Measurements from ENCODE around the gene JMJD4.

JMJD4 gene

GRCh38 chr1:227734856-227735538 lies at the start of gene JMJD4, which contains the start of gene SNAP47:
Gene JMJD4 (minus strand): TSS chr1:227735302. CDS start chr1:227735273, 29 bp downstream.
Gene SNAP47 (plus strand): TSS chr1:227735435. CDS start chr1:227747737, 12,302 bp downstream.
- peak; percentile 75 to 81 for DNase-seq

GRCh38 chr1:227782226-227782625 lies 47.1 kb upstream of the JMJD4 start:
- DNase-seq = no peak

GRCh38 chr1:227781314-227781930 lies 46.3 kb upstream of the JMJD4 start:
- no peak for DNase-seq

- DNase-seq = no peak
Measured at GRCh38 chr1:227780101-227781044, 45.3 kb upstream of the JMJD4 start.

- DNase-seq = no peak
Measured at GRCh38 chr1:227779685-227780084, 44.6 kb upstream of the JMJD4 start.

- DNase-seq = no peak
Measured at GRCh38 chr1:227779021-227779441, 43.9 kb upstream of the JMJD4 start.

- DNase-seq = no peak
Measured at GRCh38 chr1:227778401-227778947, 43.4 kb upstream of the JMJD4 start.

GRCh38 chr1:227777646-227778045 lies 42.5 kb upstream of the JMJD4 start:
- no peak for DNase-seq

GRCh38 chr1:227777156-227777555 lies 42.1 kb upstream of the JMJD4 start:
- DNase-seq = no peak

DNA sequence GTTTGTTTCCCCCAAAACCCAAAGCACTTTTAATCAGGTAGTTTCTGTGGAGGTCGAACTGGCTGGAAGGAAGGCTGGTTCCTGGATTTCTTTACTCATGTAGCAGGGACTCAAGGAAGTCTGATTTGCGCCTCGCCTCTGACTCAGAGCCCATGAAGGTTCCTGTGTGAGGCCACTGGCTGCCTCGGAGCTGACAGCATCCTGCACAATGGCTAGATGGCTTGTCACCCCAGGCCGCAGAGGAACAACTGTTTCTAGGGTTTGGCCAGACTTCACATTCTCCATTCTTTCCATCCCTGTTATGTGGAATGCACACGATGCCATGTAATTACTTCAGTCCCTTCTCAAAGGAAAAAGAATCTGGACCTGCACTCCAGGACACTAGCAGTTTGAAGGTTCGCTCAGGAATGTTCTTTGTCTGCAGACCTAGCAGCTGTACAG lies 41.2 kb upstream of the JMJD4 start:
- no peak for DNase-seq

DNA sequence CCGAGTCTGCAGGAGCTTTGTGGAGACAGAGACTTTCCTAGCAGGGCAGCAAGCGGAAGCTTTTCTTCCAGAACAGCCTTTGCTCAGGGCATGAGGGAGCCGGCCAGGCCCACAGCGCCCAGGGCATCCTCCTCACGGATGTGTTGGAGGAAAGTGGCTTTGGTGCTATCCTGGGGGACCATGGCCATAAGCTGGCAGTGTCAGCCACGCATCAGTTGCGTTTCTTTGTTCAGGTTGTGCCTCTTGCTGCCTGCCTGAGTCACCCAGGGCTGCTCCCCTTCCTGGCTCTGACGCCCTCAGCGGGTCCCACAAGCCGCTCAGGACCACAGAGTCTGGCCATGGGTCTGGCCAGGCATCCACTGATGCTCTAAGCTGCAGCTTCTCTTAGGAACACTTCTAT lies 40.7 kb upstream of the JMJD4 start:
- DNase-seq = no peak

DNA sequence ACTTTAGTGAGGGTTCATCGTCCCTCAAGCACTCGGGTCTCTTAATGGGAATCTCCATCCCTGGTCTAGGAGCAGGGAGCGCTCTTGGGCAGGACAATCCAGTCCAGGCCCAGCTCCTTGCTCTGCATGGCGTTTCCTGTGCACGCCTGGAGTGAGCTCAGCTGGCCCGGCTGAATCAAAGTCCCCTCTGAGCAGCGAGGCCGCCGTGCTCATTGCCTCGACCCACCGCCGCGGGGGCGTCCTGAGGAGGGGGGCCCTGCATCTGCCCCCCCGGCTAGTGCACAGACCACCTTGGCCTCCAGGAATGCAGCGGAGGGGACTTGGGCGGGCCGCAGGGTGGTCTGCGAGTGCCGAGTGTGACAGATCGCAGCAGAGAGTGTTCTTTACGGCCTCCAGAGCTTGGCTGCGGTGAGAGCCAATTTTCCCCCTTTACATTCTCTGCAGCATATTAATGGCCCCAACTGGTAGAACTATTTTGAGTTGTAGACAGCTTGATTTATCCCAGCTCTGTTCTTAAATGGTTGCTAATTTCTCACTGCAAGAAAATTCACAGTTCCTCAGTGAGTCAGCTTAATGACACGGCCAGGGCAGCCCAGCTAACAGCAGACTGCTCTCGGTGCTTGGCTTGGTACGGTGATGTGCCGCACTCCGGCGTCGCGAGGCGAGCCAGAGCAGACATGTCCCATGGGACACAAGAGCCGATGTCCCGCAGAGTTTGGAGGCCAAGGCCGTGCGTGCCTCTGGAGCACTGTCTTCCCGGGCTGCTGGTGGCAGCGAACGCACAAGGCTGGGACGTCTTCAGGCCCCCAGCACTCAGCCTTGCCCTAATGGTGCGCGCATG lies 39.9 kb upstream of the JMJD4 start:
- no peak for DNase-seq

DNA sequence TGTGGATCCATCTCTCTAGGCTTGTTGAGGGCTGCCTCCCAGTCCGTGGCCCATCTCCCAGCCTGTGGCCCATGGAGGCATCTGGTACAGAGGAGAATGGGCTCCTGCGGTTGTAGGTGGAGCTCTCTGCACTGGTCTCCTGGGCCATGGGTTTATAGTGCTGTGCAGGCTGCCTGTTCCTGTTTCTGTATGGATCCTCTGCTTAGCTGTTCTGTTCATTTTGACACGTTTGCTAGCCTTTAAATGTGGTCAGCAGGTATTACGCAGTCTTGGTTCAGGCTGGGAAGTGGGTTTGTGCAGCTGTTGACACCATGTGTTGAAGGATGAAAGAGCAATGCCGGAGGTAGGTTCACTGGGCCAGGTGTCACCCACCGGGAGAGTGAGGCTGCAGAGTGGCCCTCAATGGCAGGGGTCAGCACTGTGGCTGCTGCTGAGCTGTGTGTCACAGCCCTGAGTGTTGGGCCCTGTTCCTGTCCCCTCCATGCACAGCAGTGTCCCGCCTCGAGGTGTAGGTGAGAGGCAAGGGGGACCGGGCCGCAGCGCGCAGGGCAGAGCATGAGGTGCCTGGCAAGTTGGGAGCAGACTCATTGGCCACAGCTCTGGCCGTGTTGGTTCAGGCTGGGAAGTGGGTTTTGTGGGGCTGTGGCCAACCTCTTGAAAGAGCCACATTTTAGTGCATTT lies 39.1 kb upstream of the JMJD4 start:
- DNase-seq = no peak

DNA sequence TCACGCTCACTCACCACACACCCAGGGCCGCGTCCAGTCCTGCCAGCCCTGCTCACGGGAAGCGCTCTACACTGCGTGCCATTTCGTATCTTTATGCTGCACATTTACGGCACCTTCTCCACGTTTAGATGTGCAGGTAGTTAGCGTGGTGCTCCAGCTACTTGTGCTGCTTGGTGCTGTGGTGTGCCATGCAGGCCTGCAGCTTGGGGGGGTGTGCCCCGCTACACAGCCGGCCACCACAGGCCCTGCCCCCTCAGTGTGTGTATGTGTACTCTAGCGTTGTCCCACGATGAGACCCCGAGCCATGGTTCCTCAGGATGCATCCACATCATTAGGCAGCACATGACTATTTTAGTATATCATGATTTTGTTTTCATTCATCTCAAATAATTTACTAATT lies 38.5 kb upstream of the JMJD4 start:
- no peak for DNase-seq

DNA sequence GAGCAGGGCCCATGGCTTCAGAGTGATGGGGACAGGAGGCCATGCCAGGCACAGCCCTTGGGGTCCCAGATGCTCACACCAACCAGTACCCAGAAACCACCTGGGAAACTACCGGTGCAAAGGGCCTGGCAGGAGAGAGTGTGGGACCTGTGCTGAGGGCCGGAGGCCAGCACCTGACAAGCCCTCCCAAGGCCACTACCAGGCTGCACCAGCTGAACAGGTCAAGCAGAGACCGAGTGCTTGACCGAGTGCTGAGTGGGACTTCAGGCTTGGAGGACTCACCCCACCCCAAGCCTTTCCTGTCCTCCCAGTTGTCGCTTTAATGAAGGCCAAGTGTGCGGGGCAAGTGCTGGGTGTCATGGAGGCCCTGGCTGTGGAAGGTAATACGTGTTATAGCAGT lies 36.7 kb upstream of the JMJD4 start:
- DNase-seq = no peak

- DNase-seq = no peak
Measured at GRCh38 chr1:227771326-227771725, 36.2 kb upstream of the JMJD4 start.

DNA sequence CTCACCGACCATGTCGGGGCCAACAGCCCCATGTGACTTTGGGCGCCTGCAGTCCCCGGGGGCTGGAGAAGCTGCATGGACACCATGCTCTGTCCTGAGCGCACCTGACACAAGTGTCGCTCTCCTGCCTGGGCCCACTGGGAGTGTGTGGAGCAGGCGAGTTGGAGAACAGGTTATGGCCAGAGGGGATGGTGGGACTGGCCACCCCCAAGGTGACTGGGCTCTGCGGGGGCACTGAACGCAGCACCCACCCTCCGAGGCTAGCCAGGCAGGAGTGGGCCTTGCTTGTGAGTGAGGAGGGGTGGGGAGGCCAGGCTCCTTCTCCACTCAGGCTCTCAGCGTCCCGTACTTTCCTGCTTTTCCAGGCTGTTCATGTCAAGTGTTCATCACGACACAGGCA lies 35.7 kb upstream of the JMJD4 start:
- no peak for DNase-seq

DNA sequence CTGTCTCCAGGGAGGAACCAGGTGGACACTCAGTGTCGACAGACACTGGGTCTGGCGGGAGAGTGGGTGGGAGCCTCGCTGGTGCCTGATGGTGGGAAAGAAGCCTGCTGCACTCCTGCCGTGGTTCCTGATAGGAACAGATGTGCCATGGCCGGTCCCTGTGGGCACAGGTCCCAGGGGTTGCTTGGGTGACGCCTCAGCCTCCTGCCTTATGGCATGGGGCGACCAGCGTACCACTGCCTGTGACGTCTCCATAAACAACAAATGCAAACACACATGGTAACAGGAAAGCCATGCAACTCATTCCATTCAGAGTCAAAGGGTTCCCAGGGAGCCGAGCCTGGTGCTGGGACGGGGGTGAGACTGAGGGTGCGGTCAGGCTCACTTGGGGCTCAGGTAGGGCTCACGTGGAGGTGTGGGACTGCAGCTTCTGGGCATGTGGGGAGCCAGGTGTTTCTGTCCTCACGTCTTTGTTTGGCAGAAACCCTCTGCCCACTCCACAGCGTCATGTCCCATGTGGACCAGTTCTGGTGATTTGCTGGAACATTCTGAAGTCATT lies 34.9 kb upstream of the JMJD4 start:
- no peak for DNase-seq

DNA sequence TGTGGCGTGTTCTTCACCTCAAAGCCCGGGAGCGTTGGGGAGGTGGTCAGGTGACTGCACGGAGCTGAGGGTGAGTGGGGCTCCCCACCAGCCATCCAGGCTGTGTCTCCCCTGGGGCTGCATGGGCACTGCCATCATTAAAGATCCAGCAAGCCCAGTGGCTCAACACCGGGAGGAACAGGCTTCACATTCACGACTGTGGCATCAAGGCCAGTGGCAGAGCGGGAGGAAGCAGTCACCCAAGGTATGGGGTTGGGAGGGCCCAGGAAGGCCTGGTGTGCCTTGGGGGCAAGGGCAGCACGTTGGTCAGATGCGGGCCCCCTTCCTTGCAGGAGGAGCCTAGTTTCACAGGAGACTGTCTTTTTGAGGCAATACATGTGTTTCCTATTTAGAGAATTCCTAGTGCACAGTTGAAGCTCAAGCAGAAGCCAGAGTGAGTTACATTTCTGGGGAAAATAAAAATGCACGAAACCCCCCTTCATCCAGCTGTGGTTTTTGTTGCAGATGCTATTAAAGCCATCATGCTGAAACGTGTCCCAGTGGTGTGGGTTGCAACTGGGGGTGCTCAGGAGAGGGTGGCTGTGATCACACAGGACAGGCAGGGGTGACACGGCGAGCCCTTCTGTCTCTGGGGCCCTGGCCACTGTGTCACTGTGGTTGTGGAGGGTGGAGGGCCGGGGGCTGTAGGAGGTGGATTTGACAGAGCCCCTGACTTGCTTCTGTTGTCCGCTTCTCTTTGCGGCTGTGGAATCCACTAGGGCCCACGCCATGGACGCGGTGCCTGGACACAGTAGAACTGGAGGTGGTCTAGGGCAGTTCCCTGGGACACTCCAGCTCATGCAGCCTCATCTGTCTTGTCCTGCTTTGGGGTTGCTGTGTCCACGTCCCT lies 34.2 kb upstream of the JMJD4 start:
- no peak for DNase-seq

- no peak for DNase-seq
Measured at GRCh38 chr1:227768640-227769039, 33.5 kb upstream of the JMJD4 start.
